HTR-8/SVneo (cell line): ENCODE data around the gene RBFOX1.

ENCODE experiments used
- DNase-seq: peaks from one replicate; pipeline ENCODE4 v3.0.0; 2011; ENCODE audit warnings: low spot score, mixed read lengths; ENCODE audit not compliant: insufficient read length
- FAIRE-seq: peaks from 2 replicates; lab custom pipeline; 2011; peaks lifted over from hg19 to GRCh38; lab: Jason Lieb, UNC

RBFOX1 gene

DNA sequence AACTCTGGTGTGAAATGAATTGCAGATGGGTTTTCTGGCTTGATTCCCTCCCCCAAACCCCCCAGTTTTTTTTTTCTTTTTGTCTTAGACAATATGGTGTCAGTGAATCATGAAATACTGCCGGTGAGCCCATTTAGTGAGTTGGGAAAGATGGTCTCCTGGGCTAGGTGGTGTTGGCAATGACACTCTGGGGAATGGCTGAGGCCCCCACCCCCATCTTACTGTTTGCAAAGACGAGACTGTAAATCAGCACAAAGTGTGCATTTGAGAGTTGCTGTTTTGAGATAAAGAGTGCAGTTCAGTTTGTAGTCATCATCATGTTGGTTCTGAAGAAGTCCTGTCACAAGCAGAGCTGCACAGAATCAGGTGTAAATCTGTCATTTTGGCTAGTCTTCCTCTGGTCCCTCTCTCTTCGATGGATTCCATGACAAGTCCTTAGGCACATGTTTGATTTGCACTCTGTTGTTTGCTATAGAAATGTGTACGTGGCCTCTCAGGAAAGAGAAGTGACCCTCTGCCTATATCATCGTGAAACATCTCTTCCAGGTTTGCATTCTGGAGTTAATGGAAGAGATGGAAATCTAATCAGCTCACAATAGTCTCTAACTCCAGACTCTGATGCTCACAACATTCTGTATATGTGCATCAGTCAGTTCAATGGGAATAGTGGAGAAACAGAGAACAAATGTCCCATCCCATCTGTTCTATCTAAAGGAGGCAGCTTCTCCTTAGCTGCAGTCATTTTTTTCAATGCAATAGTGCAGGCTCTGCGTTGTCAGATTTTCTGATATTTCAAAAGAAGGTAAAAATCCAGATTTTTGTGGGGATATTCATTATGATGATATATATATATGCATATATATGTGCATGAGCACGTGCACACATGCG is 34.6 kb downstream of the RBFOX1 start:
- DNase-seq (no peak), FAIRE-seq (no peak)

- FAIRE-seq: no peak
- DNase-seq: no peak
Measured at GRCh38 chr16:7369204-7369603, 36.6 kb downstream of the RBFOX1 start.

- FAIRE-seq: no peak
- no peak for DNase-seq
Measured at GRCh38 chr16:7372095-7372494, 39.5 kb downstream of the RBFOX1 start.

GRCh38 chr16:7373776-7374175 is 41.1 kb downstream of the RBFOX1 start:
- DNase-seq: no peak
- FAIRE-seq: no peak

DNA sequence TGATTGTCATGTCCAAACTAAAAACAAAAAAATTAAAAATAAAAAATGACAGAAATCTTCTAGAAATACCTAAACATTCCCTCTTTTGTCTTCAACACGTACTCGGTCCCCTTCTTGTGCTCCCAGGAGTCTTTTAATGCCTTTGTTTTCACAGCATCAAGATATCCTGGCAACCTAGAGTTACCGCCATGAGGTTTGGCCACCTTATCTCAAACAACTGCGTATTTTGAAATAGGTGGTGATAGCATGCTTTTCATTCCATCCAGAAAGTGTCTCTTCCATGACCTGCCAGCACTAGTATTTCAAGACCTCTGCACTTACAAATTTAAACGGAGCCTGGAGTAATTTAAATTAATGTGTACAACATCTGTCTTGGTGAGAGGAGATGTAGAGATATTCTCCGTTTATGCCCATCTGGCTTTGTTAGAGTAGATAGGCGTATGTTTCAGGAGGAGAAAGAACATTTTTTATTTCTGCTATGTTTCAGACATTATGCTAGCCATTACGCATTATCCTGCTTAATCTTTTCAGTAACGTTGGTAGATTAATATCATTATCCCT is 42.0 kb downstream of the RBFOX1 start:
- FAIRE-seq (no peak), DNase-seq (no peak)

DNA sequence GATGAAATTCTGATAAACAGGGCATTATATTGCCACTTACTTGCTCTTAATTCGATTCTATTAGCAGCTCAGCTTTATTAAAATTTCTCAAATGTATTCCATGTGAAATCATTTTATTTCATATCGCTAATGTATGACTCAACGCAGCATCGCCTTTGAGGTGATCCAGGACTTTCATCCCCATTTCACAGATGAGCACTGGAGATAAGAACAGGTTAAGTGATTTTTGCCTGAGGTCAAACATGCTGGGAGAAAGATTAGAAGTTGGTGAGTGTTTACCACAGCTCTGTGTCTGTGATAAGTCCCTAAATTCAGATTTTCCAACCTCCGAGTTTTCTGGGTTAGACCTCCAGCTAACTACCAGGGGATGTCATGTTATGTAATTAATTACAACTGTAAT is 43.6 kb downstream of the RBFOX1 start:
- DNase-seq (no peak), FAIRE-seq (no peak)

DNA sequence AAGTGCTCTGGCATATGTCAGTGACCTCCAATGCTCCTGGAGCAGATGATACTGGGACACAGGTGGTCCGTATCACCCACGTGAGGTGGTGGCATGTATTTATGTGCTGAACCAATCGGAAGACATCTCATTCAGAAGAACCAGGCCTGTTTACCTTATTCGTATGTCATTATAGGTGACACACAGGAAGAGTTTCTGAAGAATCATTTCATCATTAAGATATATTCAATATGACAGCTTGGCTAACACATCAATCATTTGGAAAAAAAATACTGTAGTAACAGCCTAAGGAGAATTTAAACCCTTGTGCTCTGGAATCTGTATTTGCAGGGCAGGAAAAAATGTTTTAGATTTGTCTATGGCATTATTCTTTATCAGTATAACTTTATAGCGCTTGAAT is 44.6 kb downstream of the RBFOX1 start:
- no peak for FAIRE-seq
- no peak for DNase-seq

- no peak for FAIRE-seq
- no peak for DNase-seq
Measured at GRCh38 chr16:7378024-7378695, 45.5 kb downstream of the RBFOX1 start.

GRCh38 chr16:7380441-7380840 is 47.8 kb downstream of the RBFOX1 start:
- no peak for DNase-seq
- no peak for FAIRE-seq

GRCh38 chr16:7380911-7381310 is 48.3 kb downstream of the RBFOX1 start:
- DNase-seq: no peak
- FAIRE-seq: no peak

- DNase-seq (no peak), FAIRE-seq (no peak)
Measured at GRCh38 chr16:7381671-7382070, 49.0 kb downstream of the RBFOX1 start.

GRCh38 chr16:7382521-7382920 is 49.9 kb downstream of the RBFOX1 start:
- no peak for DNase-seq
- FAIRE-seq: no peak

DNA sequence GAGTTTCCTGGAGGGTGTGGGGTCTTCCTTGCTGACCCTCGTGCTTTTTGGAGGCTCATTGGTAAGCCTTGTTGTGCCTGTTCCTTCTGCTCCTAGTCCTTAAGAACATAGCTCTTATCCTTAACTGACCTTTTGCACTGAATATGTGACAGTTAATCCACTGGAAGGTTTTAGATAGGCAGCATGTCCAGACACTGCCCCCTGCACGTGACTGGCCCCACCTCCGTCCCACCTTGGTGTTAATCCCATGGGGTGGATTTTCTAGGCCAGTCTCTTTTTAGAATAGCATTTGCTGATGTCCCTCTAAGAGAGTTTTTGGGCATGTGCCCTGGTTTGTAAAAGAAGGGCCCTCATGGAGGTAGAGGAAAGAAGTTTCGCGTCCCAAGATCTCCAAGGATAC is 58.3 kb downstream of the RBFOX1 start:
- no peak for DNase-seq
- no peak for FAIRE-seq

- no peak for FAIRE-seq
Measured at GRCh38 chr16:7391694-7392093, 59.0 kb downstream of the RBFOX1 start.

GRCh38 chr16:7392206-7392605 is 59.6 kb downstream of the RBFOX1 start:
- no peak for FAIRE-seq
- DNase-seq: no peak

More at GRCh38 chr16:7391694-7392093, 59.0 kb downstream of the RBFOX1 start:
- DNase-seq: no peak

- FAIRE-seq: no peak
- DNase-seq: no peak
Measured at GRCh38 chr16:7393680-7394079, 61.0 kb downstream of the RBFOX1 start.

DNA sequence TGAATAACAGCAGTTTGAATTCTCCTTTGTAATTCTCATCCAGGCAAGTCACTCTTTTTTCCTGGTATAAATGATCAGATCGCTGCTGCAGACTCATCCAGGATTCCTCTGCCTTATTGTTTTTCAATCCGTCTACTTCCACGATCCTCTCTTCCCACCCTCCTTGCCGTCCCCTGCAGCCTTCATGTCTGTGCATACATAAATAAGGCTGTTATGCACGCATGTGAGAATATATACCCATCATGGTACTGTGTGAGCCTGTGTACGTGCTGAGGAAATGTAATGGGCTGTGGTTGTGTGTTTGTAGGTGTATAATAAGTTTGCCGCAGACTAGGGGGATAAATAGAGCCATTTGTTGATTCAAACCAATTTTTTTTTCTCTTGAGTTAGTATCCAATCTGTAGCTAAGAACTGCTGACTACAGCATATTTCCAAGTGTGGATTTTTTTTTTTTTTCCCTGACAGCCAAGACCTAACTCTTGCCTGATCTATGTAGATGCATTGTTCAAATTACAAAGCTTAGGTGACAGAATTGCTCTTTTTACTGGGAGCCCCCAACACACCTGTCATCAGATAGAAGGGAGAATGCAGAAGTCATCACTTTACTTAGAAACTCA is 62.2 kb downstream of the RBFOX1 start:
- DNase-seq (no peak), FAIRE-seq (no peak)

- no peak for DNase-seq
- no peak for FAIRE-seq
Measured at GRCh38 chr16:7397901-7398300, 65.3 kb downstream of the RBFOX1 start.

DNA sequence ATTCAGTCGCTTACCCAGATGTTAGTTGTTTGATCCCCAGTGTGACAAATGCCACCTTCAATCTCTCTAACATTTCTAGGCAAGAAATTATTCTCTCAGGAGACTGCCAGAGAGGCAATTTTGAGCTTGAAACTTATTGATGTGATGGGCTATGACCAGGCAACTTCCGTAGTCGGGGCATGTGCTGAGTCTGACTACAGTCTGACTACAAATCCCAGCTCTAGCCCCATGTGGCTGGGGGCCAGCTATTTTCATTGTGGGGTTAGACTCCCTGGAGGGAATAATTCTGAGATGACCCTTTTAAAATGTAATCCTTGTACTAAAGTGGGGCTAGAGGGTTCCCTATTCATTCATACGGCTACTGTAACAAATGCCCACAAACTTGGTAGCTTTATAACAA is 65.9 kb downstream of the RBFOX1 start:
- DNase-seq (no peak), FAIRE-seq (no peak)

DNA sequence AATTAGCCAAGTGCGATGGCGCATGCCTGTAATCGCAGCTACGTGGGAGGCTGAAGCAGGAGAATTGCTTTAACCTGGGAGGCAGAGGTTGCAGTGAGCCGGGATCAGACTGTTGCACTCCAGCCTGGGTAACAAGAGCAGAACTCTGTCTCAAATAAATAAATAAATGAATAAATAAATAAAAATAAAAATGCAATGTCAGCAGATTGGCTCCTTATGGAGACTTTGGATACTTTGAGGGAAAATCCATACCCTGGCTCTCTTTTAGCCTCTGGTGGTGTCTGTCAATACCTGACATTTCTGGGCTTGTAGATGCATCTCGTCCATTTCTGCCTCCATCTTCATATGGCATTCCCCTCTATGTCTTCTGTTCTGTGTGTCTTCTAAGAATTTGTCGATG is 66.7 kb downstream of the RBFOX1 start:
- DNase-seq (no peak), FAIRE-seq (no peak)
